ENCODE data around the gene NOTCH1.
"Not testable (repeated sequence)": the region's sequence is repeated elsewhere in the genome, so short reads cannot be mapped to it uniquely, and the experiment has no call there.

DNA sequence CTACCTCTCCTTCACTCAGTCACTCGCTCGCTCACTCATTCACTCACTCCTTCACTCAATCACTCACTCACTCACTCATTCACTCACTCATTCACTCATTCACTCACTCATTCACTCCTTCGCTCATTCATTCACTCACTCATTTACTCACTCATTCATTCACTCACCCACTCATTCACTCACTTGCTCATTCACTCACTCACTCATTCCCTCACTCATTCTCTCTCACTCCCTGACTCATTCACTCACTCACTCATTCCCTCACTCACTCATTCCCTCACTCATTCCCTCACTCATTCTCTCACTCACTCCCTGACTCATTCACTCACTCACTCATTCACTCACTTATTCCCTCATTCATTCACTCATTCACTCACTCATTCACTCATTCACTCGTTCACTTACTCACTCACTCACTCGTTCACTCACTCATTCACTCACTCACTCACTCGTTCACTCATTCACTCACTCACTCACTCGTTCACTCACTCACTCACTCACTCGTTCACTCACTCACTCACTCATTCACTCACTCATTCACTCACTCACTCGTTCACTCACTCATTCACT, 33.9 kb upstream of the NOTCH1 start:
- TF ChIP-seq, protein P1, sequence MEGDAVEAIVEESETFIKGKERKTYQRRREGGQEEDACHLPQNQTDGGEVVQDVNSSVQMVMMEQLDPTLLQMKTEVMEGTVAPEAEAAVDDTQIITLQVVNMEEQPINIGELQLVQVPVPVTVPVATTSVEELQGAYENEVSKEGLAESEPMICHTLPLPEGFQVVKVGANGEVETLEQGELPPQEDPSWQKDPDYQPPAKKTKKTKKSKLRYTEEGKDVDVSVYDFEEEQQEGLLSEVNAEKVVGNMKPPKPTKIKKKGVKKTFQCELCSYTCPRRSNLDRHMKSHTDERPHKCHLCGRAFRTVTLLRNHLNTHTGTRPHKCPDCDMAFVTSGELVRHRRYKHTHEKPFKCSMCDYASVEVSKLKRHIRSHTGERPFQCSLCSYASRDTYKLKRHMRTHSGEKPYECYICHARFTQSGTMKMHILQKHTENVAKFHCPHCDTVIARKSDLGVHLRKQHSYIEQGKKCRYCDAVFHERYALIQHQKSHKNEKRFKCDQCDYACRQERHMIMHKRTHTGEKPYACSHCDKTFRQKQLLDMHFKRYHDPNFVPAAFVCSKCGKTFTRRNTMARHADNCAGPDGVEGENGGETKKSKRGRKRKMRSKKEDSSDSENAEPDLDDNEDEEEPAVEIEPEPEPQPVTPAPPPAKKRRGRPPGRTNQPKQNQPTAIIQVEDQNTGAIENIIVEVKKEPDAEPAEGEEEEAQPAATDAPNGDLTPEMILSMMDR (conservative IDR thresholded peaks at IDR 0.05 in 1 of 2, IDR thresholded peaks at IDR 0.05 in 1 of 2; ENCODE audit: low read depth in 1 of 2, low read length in 2 of 2): not testable (repeated sequence)
- not testable (repeated sequence) for TF ChIP-seq EZH2 (IDR thresholded peaks at IDR 0.05; ENCODE audit: low read length, missing control alignments)
